SK-N-SH (cell line): ENCODE data around the gene ANAPC5. TPM values are rescaled to one million over a fixed set of nuclear protein-coding genes. Genes with fewer than 3 reads are reported as not detected.

ENCODE experiments used
- CTCF ChIA-PET: fragments of 300-600, 350-600 bp; formaldehyde crosslinking; extraction: SDS; loops from one replicate; lab custom pipeline; 2021; lab: Yijun Ruan, JAX
- POLR2A ChIA-PET: fragments of 350-600 bp; sonication (Branson Sonifier 250); formaldehyde crosslinking; extraction: SDS; loops from one replicate; lab custom pipeline; 2020; ENCODE audit warnings: antibody characterized with exemption, inconsistent platforms; lab: Yijun Ruan, JAX
- DNase-seq: peaks from one replicate; pipeline ENCODE4 v3.0.0; 2012
- H2AFZ ChIP-seq: fragments of 200-600 bp; sonication (generic); 2 replicates; pipeline ENCODE4 v1.8.1; 2016; ENCODE audit warnings: antibody characterized with exemption, mild to moderate bottlenecking, low read depth
- H3F3A ChIP-seq: fragments of 200-600 bp; sonication (generic); replicated peaks from 2 replicates; pipeline ENCODE3; 2016; ENCODE audit warnings: antibody characterized with exemption, mild to moderate bottlenecking; ENCODE audit not compliant: insufficient read depth
- H3K27ac ChIP-seq, 2 experiments: fragments of 200-500 bp in 1 of 2; fragments of 200-600 bp in 1 of 2; sonication (Bioruptor generic) in 1 of 2; sonication (generic), shearing (Covaris generic) in 1 of 2; 2 replicates each; pipeline versions ENCODE4 v1.5.1 to v1.6.1; 2014 to 2016; ENCODE audit warnings: low read depth in 2 of 2, inconsistent platforms in 1 of 2, low read length in 1 of 2, mild to moderate bottlenecking in 1 of 2, mixed read lengths in 1 of 2
- H3K27me3 ChIP-seq: fragments of 200-600 bp; sonication (generic), shearing (Covaris generic); 2 replicates; pipeline ENCODE4 v1.6.1; 2016; ENCODE audit warnings: mixed run types; ENCODE audit not compliant: insufficient read depth
- H3K36me3 ChIP-seq, 2 experiments: fragments of 200-500 bp in 1 of 2; fragments of 200-600 bp in 1 of 2; sonication (Bioruptor generic) in 1 of 2; sonication (generic) in 1 of 2; replicated peaks in 1 of 2; 2 replicates each; pipeline versions ENCODE3 to v1.5.1; 2014 to 2016; ENCODE audit warnings: low read length in 1 of 2, mild to moderate bottlenecking in 1 of 2; ENCODE audit not compliant: insufficient read depth in 2 of 2, control insufficient read depth in 1 of 2
- H3K4me1 ChIP-seq, 2 experiments: fragments of 200-500 bp in 1 of 2; fragments of 200-600 bp in 1 of 2; sonication (Bioruptor generic) in 1 of 2; sonication (generic), shearing (Covaris generic) in 1 of 2; 2 replicates each; pipeline versions ENCODE4 v1.5.1 to v1.6.1; 2014 to 2016; ENCODE audit warnings: low read depth in 1 of 2, low read length in 1 of 2, mixed run types in 1 of 2; ENCODE audit not compliant: insufficient read depth in 2 of 2, control insufficient read depth in 1 of 2
- H3K4me2 ChIP-seq: fragments of 200-600 bp; sonication (generic), shearing (Covaris generic); 2 replicates; pipeline ENCODE4 v1.6.1; 2017; ENCODE audit warnings: mixed run types
- H3K4me3 ChIP-seq, 2 experiments: fragments of 200-500 bp in 1 of 2; fragments of 200-600 bp in 1 of 2; sonication (Bioruptor generic) in 1 of 2; sonication (generic), shearing (Covaris generic) in 1 of 2; 2 replicates each; pipeline versions ENCODE4 v1.5.1 to v1.8.1; 2014 to 2016; ENCODE audit warnings: low read depth in 2 of 2, inconsistent platforms in 1 of 2, low read length in 1 of 2, mild to moderate bottlenecking in 1 of 2, mixed read lengths in 1 of 2, moderate library complexity in 1 of 2
- H3K79me2 ChIP-seq: fragments of 200-600 bp; sonication (generic); 2 replicates; pipeline ENCODE4 v1.8.1; 2017; ENCODE audit warnings: mild to moderate bottlenecking; ENCODE audit not compliant: insufficient read depth
- H3K9ac ChIP-seq: fragments of 200-600 bp; sonication (generic); 2 replicates; pipeline ENCODE4 v1.6.1; 2017; ENCODE audit warnings: mixed run types
- H3K9me2 ChIP-seq: fragments of 200-600 bp; sonication (generic); 2 replicates; pipeline ENCODE4 v1.6.1; 2017; ENCODE audit warnings: mixed run types
- H3K9me3 ChIP-seq: fragments of 200-600 bp; sonication (generic); 2 replicates; pipeline ENCODE4 v1.6.1; 2017; ENCODE audit warnings: mixed run types, mild to moderate bottlenecking, moderate library complexity
- H4K20me1 ChIP-seq: fragments of 200-600 bp; sonication (generic); 2 replicates; pipeline ENCODE4 v1.6.1; 2017; ENCODE audit warnings: mild to moderate bottlenecking, mixed run types; ENCODE audit not compliant: insufficient read depth
- EZH2phosphoT487 ChIP-seq: fragments of 200-600 bp; sonication (generic); IDR thresholded peaks from 2 replicates; pipeline ENCODE4 v1.6.1; 2017; ENCODE audit warnings: low read depth, mixed run types, mild to moderate bottlenecking, antibody characterized with exemption, moderate library complexity, borderline replicate concordance
- FOXM1 ChIP-seq: IDR thresholded peaks from 2 replicates; pipeline ENCODE4 v1.4.0; 2012; ENCODE audit warnings: low read depth, mild to moderate bottlenecking
- GABPA ChIP-seq: IDR thresholded peaks from 2 replicates; pipeline ENCODE4 v1.4.0; 2012; ENCODE audit warnings: low read depth, mild to moderate bottlenecking
- IRF3 ChIP-seq: fragments of 150-350 bp; IDR thresholded peaks from 2 replicates; pipeline ENCODE4 v1.6.1; 2016; ENCODE audit warnings: mild to moderate bottlenecking, low read depth, low read length
- JUND ChIP-seq: IDR thresholded peaks from 2 replicates; pipeline ENCODE4 v1.4.0; 2012
- MAX ChIP-seq: IDR thresholded peaks from 2 replicates; pipeline ENCODE4 v1.4.0; 2012; ENCODE audit warnings: low read depth
- MEF2A ChIP-seq: IDR thresholded peaks from 2 replicates; pipeline ENCODE4 v1.4.0; 2012; ENCODE audit warnings: low read depth, borderline replicate concordance
- NRF1 ChIP-seq: IDR thresholded peaks from 2 replicates; pipeline ENCODE4 v1.6.1; 2012; ENCODE audit warnings: low read depth, mild to moderate bottlenecking, low read length
- RCOR1 ChIP-seq: fragments of 150-350 bp; IDR thresholded peaks from 2 replicates; pipeline ENCODE4 v1.6.1; 2017; ENCODE audit warnings: antibody characterized with exemption, low read length
- REST ChIP-seq: IDR thresholded peaks from 2 replicates; pipeline ENCODE4 v1.6.1; 2012; ENCODE audit warnings: mild to moderate bottlenecking, low read depth, low read length, moderate library complexity
- RXRA ChIP-seq: IDR thresholded peaks from 2 replicates; pipeline ENCODE4 v1.4.0; 2012; ENCODE audit warnings: low read depth, mild to moderate bottlenecking, borderline replicate concordance
- SMC3 ChIP-seq: IDR thresholded peaks from 2 replicates; pipeline ENCODE4 v1.6.1; 2012; ENCODE audit warnings: low read depth, low read length, improper control_type of control experiment
- YY1 ChIP-seq: IDR thresholded peaks from 2 replicates; pipeline ENCODE4 v1.4.0; 2012; ENCODE audit warnings: low read depth, mild to moderate bottlenecking
- ZBTB33 ChIP-seq: IDR thresholded peaks from 2 replicates; pipeline ENCODE4 v1.4.0; 2012; ENCODE audit warnings: low read depth, borderline replicate concordance
- WGBS: methylation state at CpG from one replicate; pipeline ENCODE4 v1.1.6; 2017; ENCODE audit warnings: low lambda C conversion rate; 5-methylcytosine and 5-hydroxymethylcytosine counted together
- polyA plus RNA-seq, 3 experiments: library from polyadenylated mRNA; depleted of rRNA; stranded (reverse); fragments of >200 nt; gene quantifications; 2 replicates each; pipeline ENCODE4 v1.2.3, GENCODE V29; 2012
- TF ChIP-seq, protein P1 (sequence below): IDR thresholded peaks from 2 replicates; pipeline ENCODE4 v1.4.0; 2012; ENCODE audit warnings: low read depth, borderline replicate concordance
- TF ChIP-seq, protein P2 (sequence below): IDR thresholded peaks from 2 replicates; pipeline ENCODE4; 2012
- TF ChIP-seq, protein P3 (sequence below): fragments of 200-600 bp; sonication (generic); IDR thresholded peaks from 2 replicates; pipeline ENCODE4 v1.6.1; 2017; ENCODE audit warnings: antibody characterized with exemption, mild to moderate bottlenecking, moderate library complexity

Gene ANAPC5
- polyA plus RNA-seq, 1 of the 3 experiments (the other 2 are of a cell fraction): 110 TPM

GRCh38 chr12:121331248-121331647 lies 21.0 kb downstream of the ANAPC5 start:
- H2AFZ ChIP-seq: no peak overlapping the region
- H3K9me3 ChIP-seq: no peaks in the 10 kb centered on the region
- no peak for DNase-seq
- CTCF ChIA-PET: interaction anchor here (1.0 to 12.4 kb wide), 2 partner anchors 21 to 113 kb away, joined by 4 to 192 read pairs; no protein-coding TSS in a partner anchor
- H3K4me3 ChIP-seq: no peak overlapping the region
- H3K4me1 ChIP-seq: peaks cover 0 to 24% of the 10 kb centered on the region in 2 experiments; a peak in 2 of 4 replicates
- peaks cover 60 to 77% of the 10 kb centered on the region in 2 experiments for H3K36me3 ChIP-seq
- no peak overlapping the region for H3K9ac ChIP-seq
- H3K4me2 ChIP-seq: no peak overlapping the region
- H3F3A ChIP-seq: peaks cover 14% of the 10 kb centered on the region
- no peak for TF ChIP-seq SMC3
- no peak for TF ChIP-seq REST
- TF ChIP-seq, protein P1, sequence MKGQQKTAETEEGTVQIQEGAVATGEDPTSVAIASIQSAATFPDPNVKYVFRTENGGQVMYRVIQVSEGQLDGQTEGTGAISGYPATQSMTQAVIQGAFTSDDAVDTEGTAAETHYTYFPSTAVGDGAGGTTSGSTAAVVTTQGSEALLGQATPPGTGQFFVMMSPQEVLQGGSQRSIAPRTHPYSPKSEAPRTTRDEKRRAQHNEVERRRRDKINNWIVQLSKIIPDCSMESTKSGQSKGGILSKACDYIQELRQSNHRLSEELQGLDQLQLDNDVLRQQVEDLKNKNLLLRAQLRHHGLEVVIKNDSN: no peak
- no peak for TF ChIP-seq GABPA
- TF ChIP-seq, protein P2, sequence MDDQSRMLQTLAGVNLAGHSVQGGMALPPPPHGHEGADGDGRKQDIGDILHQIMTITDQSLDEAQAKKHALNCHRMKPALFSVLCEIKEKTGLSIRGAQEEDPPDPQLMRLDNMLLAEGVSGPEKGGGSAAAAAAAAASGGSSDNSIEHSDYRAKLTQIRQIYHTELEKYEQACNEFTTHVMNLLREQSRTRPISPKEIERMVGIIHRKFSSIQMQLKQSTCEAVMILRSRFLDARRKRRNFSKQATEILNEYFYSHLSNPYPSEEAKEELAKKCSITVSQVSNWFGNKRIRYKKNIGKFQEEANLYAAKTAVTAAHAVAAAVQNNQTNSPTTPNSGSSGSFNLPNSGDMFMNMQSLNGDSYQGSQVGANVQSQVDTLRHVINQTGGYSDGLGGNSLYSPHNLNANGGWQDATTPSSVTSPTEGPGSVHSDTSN: no peak
- no peak for TF ChIP-seq JUND
- TF ChIP-seq EZH2phosphoT487: no peak
- TF ChIP-seq, protein P3, sequence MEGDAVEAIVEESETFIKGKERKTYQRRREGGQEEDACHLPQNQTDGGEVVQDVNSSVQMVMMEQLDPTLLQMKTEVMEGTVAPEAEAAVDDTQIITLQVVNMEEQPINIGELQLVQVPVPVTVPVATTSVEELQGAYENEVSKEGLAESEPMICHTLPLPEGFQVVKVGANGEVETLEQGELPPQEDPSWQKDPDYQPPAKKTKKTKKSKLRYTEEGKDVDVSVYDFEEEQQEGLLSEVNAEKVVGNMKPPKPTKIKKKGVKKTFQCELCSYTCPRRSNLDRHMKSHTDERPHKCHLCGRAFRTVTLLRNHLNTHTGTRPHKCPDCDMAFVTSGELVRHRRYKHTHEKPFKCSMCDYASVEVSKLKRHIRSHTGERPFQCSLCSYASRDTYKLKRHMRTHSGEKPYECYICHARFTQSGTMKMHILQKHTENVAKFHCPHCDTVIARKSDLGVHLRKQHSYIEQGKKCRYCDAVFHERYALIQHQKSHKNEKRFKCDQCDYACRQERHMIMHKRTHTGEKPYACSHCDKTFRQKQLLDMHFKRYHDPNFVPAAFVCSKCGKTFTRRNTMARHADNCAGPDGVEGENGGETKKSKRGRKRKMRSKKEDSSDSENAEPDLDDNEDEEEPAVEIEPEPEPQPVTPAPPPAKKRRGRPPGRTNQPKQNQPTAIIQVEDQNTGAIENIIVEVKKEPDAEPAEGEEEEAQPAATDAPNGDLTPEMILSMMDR: no peak
- no peak for TF ChIP-seq YY1
- no peak for TF ChIP-seq FOXM1
- no peak for TF ChIP-seq ZBTB33
- TF ChIP-seq IRF3: no peak
- no peak for TF ChIP-seq NRF1
- no peak for TF ChIP-seq MAX
- no peak for TF ChIP-seq MEF2A
- TF ChIP-seq RXRA: no peak
- no peak for TF ChIP-seq RCOR1
- WGBS: 90% methylated on average over 6 of the region's 6 CpGs
- H3K27ac ChIP-seq: 0 out of 4 replicates have a peak overlapping the region, but pooled peaks of 1 of the 2 experiments have one; percentile 23
- H4K20me1 ChIP-seq: no peaks in the 10 kb centered on the region
- H3K9me2 ChIP-seq: no peaks in the 10 kb centered on the region
- POLR2A ChIA-PET: interaction anchor here (0.5 to 1.0 kb wide), 2 partner anchors 10 to 20 kb away, joined by 3 to 6 read pairs; no protein-coding TSS in a partner anchor
- no peaks in the 10 kb centered on the region for H3K27me3 ChIP-seq
- H3K79me2 ChIP-seq: no peaks in the 10 kb centered on the region
